Heart right ventricle (tissue), 16 donors: ENCODE measurements around the gene PPP1R14C. TPM values are rescaled to one million over a fixed set of nuclear protein-coding genes. Genes with fewer than 3 reads are reported as not detected.

Source experiments
- ATAC-seq, 8 donors: fragments of 200-7000 bp; cut with Tn5 transposase; one replicate each; pipeline ENCODE4 v1.9.1; 2020; ENCODE audit warnings: mild to moderate bottlenecking in 8 of 8, moderate library complexity in 8 of 8, moderate number of reproducible peaks in 1 of 8
- DNase-seq, 2 donors: peaks; one replicate each; pipeline ENCODE4 v3.0.0-alpha.2; 2020
- H3K27ac ChIP-seq, 10 donors: fragments of 200-600 bp; sonication (generic) in 2 of 10; one replicate each; pipeline versions ENCODE4 v1.5.0 to v1.8.0; 2020 to 2022; ENCODE audit warnings: mild to moderate bottlenecking in 3 of 10
- H3K27me3 ChIP-seq, 7 donors: fragments of 200-600 bp; one replicate each; pipeline ENCODE4 v1.8.0; 2021 to 2022; ENCODE audit warnings: mild to moderate bottlenecking in 2 of 7
- H3K36me3 ChIP-seq, 9 donors: fragments of 200-600 bp; sonication (generic) in 1 of 9; one replicate each; pipeline versions ENCODE4 v1.5.0 to v1.8.0; 2020 to 2022; ENCODE audit warnings: mild to moderate bottlenecking in 2 of 9
- H3K4me1 ChIP-seq, 9 donors: fragments of 200-600 bp; sonication (generic) in 1 of 9; one replicate each; pipeline versions ENCODE4 v1.5.0 to v1.8.0; 2020 to 2022; ENCODE audit warnings: mild to moderate bottlenecking in 4 of 9
- H3K4me3 ChIP-seq, 10 donors: fragments of 200-600 bp; sonication (generic) in 2 of 10; one replicate each; pipeline versions ENCODE4 v1.5.0 to v1.8.0; 2020 to 2022; ENCODE audit warnings: mild to moderate bottlenecking in 7 of 10, moderate library complexity in 2 of 10
- H3K9me3 ChIP-seq, 11 donors: fragments of 200-600 bp in 10 of 11; sonication (generic) in 2 of 11; one replicate each; pipeline versions ENCODE4 v1.5.0 to v1.8.0; 2013 to 2022; ENCODE audit warnings: mild to moderate bottlenecking in 2 of 11, control low read depth in 1 of 11, moderate library complexity in 1 of 11
- CTCF ChIP-seq, 9 donors: fragments of 200-600 bp; sonication (generic) in 2 of 9; IDR thresholded peaks; one replicate each; pipeline versions ENCODE4 v1.5.0 to v1.8.0; 2021 to 2022; ENCODE audit warnings: antibody characterized with exemption in 9 of 9, mild to moderate bottlenecking in 5 of 9, moderate library complexity in 1 of 9
- WGBS, 2 donors: extraction: QIAGEN DNeasy Blood & Tissue Kit; methylation state at CpG; one replicate each; pipeline ENCODE4 v1.1.7; 2013; ENCODE audit warnings: inconsistent platforms in 1 of 2; 5-methylcytosine and 5-hydroxymethylcytosine counted together
- intact Hi-C, 10 donors: fragments of 100-400 bp; cut with DNase I; formaldehyde crosslinking; loops; one replicate each; pipeline versions ENCODE4 v1.11.1 to v1.14.2; 2022
- polyA plus RNA-seq, 2 donors: library from polyadenylated mRNA; stranded (reverse); fragments of 200-250 nt; gene quantifications; one replicate each; pipeline ENCODE4 v1.2.3, GENCODE V29; 2013
- total RNA-seq, 10 donors: library from RNA; stranded (reverse); fragmentation: NEBNext Ultra II Directional in 3 of 10; extraction: Animal tissue kit (Norgen Biotek cat#: 25700) in 3 of 10; gene quantifications; one replicate each; pipeline versions ENCODE4 v1.2.1 to v1.2.4, GENCODE V29; 2021 to 2023
- donor health status: Arrhythmogenic right ventricular cardiomyopathy.
- donor health status: ischemic (EF 13 %, LVEDD 7.1; RV severe dilation, severe dysfunction).
- donor health status: healthy with polysubstance abuse.
- donor health status: DM: no; HTN: yes; CAD: no.
- donor health status: DM: no; HTN: no; CAD: no.
- donor health status: ischemic (EF 25% LVEDD 6.9; RV normal size, moderate dysfunction).
- donor health status: ischemic (EF 25% LVEDD 5.7; RV mildly dilated, moderate dysfunction).
- donor health status: healthy.
- donor health status: DM: yes; HTN: yes; CAD: no.
- donor health status: Ischemic cardiomyopathy.
- donor health status: ischemic (EF 35%, LVEDD 5.7; RV mildly dilated, moderate dysfunction).
- donor health status: nonischemic (EF 11% LVEDD 7.7; RV severe dilation, severe dysfunction).
- donor health status: DM: yes; HTN: yes; CAD: no.
- donor health status: PGD.
- donor health status: ischemic (EF 29% LVEDD 5.4; RV normal size, mild dysfunction).
- donor health status: nonischemic (EF 23%, LVEDD 6.1; RV moderate dilation, normal function).

Gene PPP1R14C
- total and polyA plus RNA-seq, 12 donors = 22.6 to 145 (median 92.1) TPM

DNA sequence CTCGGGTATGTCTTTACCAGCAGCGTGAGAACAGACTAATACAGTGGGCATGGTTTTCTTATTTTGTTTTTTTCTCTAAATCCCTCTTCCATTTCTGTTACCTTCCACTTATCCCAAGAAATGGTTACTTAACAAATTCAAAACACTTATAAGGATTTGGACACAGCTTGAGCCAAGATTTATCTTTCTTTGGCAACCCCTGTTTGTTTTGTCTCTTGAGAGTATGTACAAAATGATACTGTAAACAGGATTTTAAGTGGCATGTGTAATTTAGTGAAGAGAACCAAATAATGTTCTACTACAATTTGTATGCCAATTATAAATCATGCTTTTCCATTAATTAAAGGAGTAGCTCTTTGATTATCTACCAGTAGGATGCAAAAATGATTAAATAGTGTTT is 51.4 kb downstream of the PPP1R14C start:
- Histone ChIP-seq H3K9me3 (no peaks in the 10 kb centered on the region), H3K4me3 (no peak overlapping the region), H3K27ac (no peak overlapping the region), H3K36me3 (no peaks in the 10 kb centered on the region), H3K4me1 (peaks cover 0 to 35% (median 20%) of the 10 kb centered on the region in 9 donors), H3K27me3 (no peaks in the 10 kb centered on the region)
- 83 to 89% methylated on average over 2 of the region's 2 CpGs for WGBS, 2 donors
- no peak for TF ChIP-seq CTCF (IDR thresholded peaks at IDR 0.05)
- ATAC-seq (no peak), DNase-seq (no peak)
- intact Hi-C loops = no loop called here

- Histone ChIP-seq H3K4me1 (peaks cover 0 to 51% (median 26%) of the 10 kb centered on the region in 9 donors), H3K27me3 (no peaks in the 10 kb centered on the region), H3K27ac (peak overlapping the region in 4 of 10 donors; percentile 8 to 31 (median 12)), H3K9me3 (no peaks in the 10 kb centered on the region), H3K4me3 (no peak overlapping the region), H3K36me3 (no peaks in the 10 kb centered on the region)
- ATAC-seq (peak in 5 of 8 donors; percentile 34 to 60 (median 41)), DNase-seq (no peak)
- intact Hi-C loops = no loop called here
- 46 to 49% methylated on average over 2 of the region's 2 CpGs for WGBS, 2 donors
- TF ChIP-seq CTCF (IDR thresholded peaks at IDR 0.05) = no peak
Measured at GRCh38 chr6:150195996-150196417, 53.2 kb downstream of the PPP1R14C start.

DNA sequence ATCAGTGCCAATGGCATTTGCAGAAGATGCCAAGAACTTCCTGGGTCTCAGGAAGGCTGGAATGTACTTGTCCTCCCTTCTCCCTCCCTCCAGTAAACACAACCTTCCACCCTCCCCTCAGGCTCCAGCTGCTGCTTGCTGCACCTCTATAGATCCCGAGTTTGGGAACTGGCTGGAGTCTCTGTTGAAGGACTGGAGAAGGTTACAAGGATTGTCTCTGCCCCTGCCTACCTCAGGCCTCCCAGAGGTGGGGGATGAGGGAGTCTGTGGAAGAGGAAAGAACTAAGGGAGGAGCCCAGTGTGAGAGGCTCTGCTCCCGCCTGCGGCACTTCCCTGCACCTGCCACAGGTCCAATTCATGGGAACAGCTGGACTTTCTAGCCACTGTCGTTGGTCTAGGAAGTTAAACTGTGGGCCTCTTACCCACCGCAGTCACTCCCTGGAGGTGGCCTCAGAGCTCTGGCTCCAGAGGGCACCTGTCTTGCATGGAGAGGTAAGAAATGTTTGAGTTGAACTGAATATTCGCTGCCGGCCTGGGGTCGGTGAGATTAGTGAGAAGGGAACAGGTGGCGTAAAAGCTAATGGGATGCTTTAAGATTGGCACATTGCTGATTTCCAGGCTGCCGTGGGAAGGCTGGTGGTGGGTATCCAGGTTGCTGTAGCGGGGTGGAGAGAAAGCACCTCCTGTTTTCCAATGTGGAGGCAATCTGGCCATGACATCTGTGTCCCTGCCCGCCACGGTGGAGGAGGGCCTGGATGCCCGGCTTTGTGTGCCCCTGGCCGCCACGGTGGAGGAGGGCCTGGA is 54.3 kb downstream of the PPP1R14C start:
- TF ChIP-seq CTCF (IDR thresholded peaks at IDR 0.05) = no peak

GRCh38 chr6:150198532-150198931 is 55.7 kb downstream of the PPP1R14C start:
- no peaks in the 10 kb centered on the region for H3K36me3 ChIP-seq
- no peak overlapping the region for H3K27ac ChIP-seq
- no peak for DNase-seq
- H3K9me3 ChIP-seq = no peaks in the 10 kb centered on the region
- WGBS, 2 donors = 83 to 87% methylated on average over 7 of the region's 7 CpGs
- intact Hi-C loops = no loop called here
- H3K27me3 ChIP-seq = no peaks in the 10 kb centered on the region
- no peak for TF ChIP-seq CTCF (IDR thresholded peaks at IDR 0.05)
- ATAC-seq = no peak
- H3K4me3 ChIP-seq = no peak overlapping the region
- H3K4me1 ChIP-seq = peaks cover 9 to 53% (median 26%) of the 10 kb centered on the region in 9 donors

More for the DNA sequence above, 54.3 kb downstream of the PPP1R14C start:
- Histone ChIP-seq H3K4me1 (peaks cover 0 to 48% (median 22%) of the 10 kb centered on the region in 9 donors), H3K36me3 (no peaks in the 10 kb centered on the region), H3K27ac (peak overlapping the region in 4 of 10 donors; percentile 8 to 25 (median 13)), H3K27me3 (no peaks in the 10 kb centered on the region), H3K9me3 (no peaks in the 10 kb centered on the region), H3K4me3 (no peak overlapping the region)
- WGBS, 2 donors = 79 to 85% methylated on average over 16 of the region's 16 CpGs
- ATAC-seq = peak in 5 of 8 donors; percentile 21 to 36 (median 23)
- intact Hi-C loops = no loop called here
- no peak for DNase-seq
